OCI-LY3 (cell line): ENCODE measurements around the gene SYTL1.
A peak's percentile ranks its signal among the peaks of the same experiment; 100 is the strongest.

Experiments used
- H2AFZ ChIP-seq: fragments of 200-600, 300-600 bp; shearing (Covaris generic); 2 replicates; pipeline ENCODE4 v1.6.0; 2014; ENCODE audit warnings: antibody characterized with exemption, low read depth, low read length
- H3K27ac ChIP-seq: fragments of 200-600, 300-600 bp; sonication (generic); 2 replicates; pipeline ENCODE4 v1.5.1; 2014; ENCODE audit warnings: mild to moderate bottlenecking, low read length, moderate library complexity, mixed read lengths
- H3K27me3 ChIP-seq: fragments of 200-600, 300-600 bp; sonication (generic); 2 replicates; pipeline ENCODE4 v1.6.1; 2014; ENCODE audit warnings: low read depth, low read length, mixed read lengths
- H3K36me3 ChIP-seq: fragments of 200-600, 300-600 bp; sonication (generic); replicated peaks from 2 replicates; pipeline ENCODE3; 2014; ENCODE audit warnings: low read depth, low read length, mixed read lengths
- H3K4me1 ChIP-seq: fragments of 300-600, 200-600 bp; sonication (generic); 2 replicates; pipeline ENCODE4 v1.6.1; 2014; ENCODE audit warnings: low read length, mixed read lengths
- H3K4me2 ChIP-seq: fragments of 200-600, 300-600 bp; sonication (generic); 2 replicates; pipeline ENCODE4 v1.6.1; 2014; ENCODE audit warnings: low read length, mixed read lengths
- H3K4me3 ChIP-seq: fragments of 300-600, 200-600 bp; sonication (generic); 2 replicates; pipeline ENCODE4 v1.5.1; 2014; ENCODE audit warnings: antibody characterized with exemption, mild to moderate bottlenecking, low read length, moderate library complexity
- H3K79me2 ChIP-seq: fragments of 300-600, 200-600 bp; shearing (Covaris generic); 2 replicates; pipeline ENCODE4 v1.6.1; 2014; ENCODE audit warnings: mild to moderate bottlenecking, low read length, mixed read lengths
- H3K9ac ChIP-seq: fragments of 300-600, 200-600 bp; shearing (Covaris generic); 2 replicates; pipeline ENCODE4 v1.6.0; 2014; ENCODE audit warnings: mild to moderate bottlenecking, low read length, moderate library complexity
- H3K9me3 ChIP-seq: fragments of 200-600, 300-600 bp; shearing (Covaris generic); 2 replicates; pipeline ENCODE4 v1.6.1; 2014; ENCODE audit warnings: low read length, mixed read lengths; ENCODE audit not compliant: insufficient read depth
- H4K20me1 ChIP-seq: fragments of 200-600, 300-600 bp; sonication (generic); 2 replicates; pipeline ENCODE4 v1.6.1; 2016; ENCODE audit warnings: low read length, mixed read lengths; ENCODE audit not compliant: insufficient read depth
- EZH2phosphoT487 ChIP-seq: fragments of 200-600 bp; shearing (Covaris generic); IDR thresholded peaks from 2 replicates; pipeline ENCODE4 v1.6.1; 2018; ENCODE audit warnings: antibody characterized with exemption, mixed run types, low read depth
- TF ChIP-seq, protein P1 (sequence below): fragments of 200-600, 300-600 bp; sonication (generic); IDR thresholded peaks from 2 replicates; pipeline ENCODE4 v1.5.1; 2014; ENCODE audit warnings: antibody characterized with exemption, low read length, low read depth

Gene SYTL1

GRCh38 chr1:27321813-27322568, 19.8 kb upstream of the SYTL1 start, which contains the start of gene TMEM222:
TSS of gene TMEM222 (plus strand) at chr1:27322163. CDS start at chr1:27322198, 35 bp downstream.
- H4K20me1 ChIP-seq, result no peaks in the 10 kb centered on the region
- no peak for TF ChIP-seq EZH2phosphoT487
- TF ChIP-seq, protein P1, sequence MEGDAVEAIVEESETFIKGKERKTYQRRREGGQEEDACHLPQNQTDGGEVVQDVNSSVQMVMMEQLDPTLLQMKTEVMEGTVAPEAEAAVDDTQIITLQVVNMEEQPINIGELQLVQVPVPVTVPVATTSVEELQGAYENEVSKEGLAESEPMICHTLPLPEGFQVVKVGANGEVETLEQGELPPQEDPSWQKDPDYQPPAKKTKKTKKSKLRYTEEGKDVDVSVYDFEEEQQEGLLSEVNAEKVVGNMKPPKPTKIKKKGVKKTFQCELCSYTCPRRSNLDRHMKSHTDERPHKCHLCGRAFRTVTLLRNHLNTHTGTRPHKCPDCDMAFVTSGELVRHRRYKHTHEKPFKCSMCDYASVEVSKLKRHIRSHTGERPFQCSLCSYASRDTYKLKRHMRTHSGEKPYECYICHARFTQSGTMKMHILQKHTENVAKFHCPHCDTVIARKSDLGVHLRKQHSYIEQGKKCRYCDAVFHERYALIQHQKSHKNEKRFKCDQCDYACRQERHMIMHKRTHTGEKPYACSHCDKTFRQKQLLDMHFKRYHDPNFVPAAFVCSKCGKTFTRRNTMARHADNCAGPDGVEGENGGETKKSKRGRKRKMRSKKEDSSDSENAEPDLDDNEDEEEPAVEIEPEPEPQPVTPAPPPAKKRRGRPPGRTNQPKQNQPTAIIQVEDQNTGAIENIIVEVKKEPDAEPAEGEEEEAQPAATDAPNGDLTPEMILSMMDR, result no peak
- peak within 1 kb of the TSS; percentile 71 for H3K27ac ChIP-seq
- peak within 1 kb of the TSS; percentile 98 for H3K4me2 ChIP-seq
- H3K4me3 ChIP-seq, result peak within 1 kb of the TSS; percentile 98
- peak within 1 kb of the TSS; percentile 94 for H2AFZ ChIP-seq
- no peaks in the 10 kb centered on the region for H3K27me3 ChIP-seq
- H3K36me3 ChIP-seq, result no peaks in the 10 kb centered on the region
- H3K4me1 ChIP-seq, result peaks cover 8% of the 10 kb centered on the region
- H3K9me3 ChIP-seq, result no peaks in the 10 kb centered on the region
- H3K79me2 ChIP-seq, result peaks cover 48% of the 10 kb centered on the region
- H3K9ac ChIP-seq, result peak within 1 kb of the TSS; percentile 97

DNA sequence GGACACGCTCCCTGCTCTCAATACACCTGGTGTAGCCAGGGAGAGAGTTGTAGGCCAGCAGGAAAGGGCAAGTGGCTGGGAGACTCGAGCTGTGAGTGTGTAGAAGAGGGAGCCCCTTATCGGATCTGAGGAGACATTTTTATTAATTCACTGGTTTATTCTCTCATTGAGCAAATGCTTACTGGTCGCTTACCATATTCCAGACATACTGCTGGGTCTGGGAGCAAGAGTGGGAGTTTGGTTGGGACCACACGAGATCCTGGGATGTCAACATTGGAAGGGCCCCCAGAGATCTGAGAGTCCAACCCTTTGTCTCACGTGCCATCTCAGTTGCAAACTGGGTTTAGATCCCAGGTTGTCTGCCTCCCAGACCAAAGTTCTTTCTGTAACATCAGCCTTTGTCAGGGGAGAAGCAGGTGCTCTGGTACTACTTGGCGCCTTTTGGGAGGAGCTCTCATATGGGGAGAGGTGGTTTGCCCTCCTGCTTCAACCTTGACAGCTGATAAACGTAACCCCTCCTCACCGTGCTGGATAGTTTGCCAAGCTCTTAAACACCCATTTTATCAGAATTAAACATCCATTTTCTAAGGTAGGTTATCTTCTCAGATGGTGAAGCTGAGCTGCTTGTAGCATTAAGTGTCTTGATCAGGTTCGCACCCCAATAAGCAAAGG, 19.1 kb upstream of the SYTL1 start:
- Histone ChIP-seq H3K27ac (peak overlapping the region; percentile 71), H3K79me2 (peaks cover 53% of the 10 kb centered on the region)

DNA sequence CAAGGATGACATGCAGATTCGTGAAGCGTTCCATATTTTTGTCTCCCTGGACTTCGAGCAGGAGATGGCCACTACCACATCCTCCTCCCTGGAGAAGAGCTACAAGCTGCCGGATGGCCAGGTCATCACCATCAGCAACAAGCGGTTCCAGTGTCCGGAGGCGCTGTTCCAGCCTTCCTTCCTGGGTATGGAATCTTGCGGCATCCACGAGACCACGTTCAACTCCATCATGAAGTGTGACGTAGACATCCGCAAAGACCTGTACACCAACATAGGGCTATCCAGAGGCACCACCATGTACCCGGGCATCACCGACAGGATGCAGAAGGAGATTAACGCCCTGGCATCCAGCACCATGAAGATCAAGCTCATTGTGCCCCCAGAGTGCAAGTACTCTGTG, 16.5 kb upstream of the SYTL1 start:
- Histone ChIP-seq H3K36me3 (peaks cover 3% of the 10 kb centered on the region), H4K20me1 (no peaks in the 10 kb centered on the region), H3K27ac (no peak overlapping the region), H3K4me1 (peaks cover 8% of the 10 kb centered on the region), H3K9ac (no peak overlapping the region), H3K4me2 (no peak overlapping the region), H3K4me3 (no peak overlapping the region), H3K27me3 (no peaks in the 10 kb centered on the region), H3K9me3 (no peaks in the 10 kb centered on the region), H3K79me2 (peaks cover 70% of the 10 kb centered on the region), H2AFZ (no peak overlapping the region)
- TF ChIP-seq, protein P1, result no peak
- TF ChIP-seq EZH2phosphoT487, result no peak

More for the DNA sequence above, 19.1 kb upstream of the SYTL1 start:
- peak overlapping the region; percentile 98 for H3K4me3 ChIP-seq
- TF ChIP-seq EZH2phosphoT487, result no peak
- TF ChIP-seq, protein P1, result no peak
- no peaks in the 10 kb centered on the region for H3K9me3 ChIP-seq
- peak overlapping the region; percentile 97 for H3K9ac ChIP-seq
- peak overlapping the region; percentile 98 for H3K4me2 ChIP-seq
- peak overlapping the region; percentile 54; the same call in 1 of the 2 replicates for H2AFZ ChIP-seq
- H3K4me1 ChIP-seq, result peaks cover 8% of the 10 kb centered on the region
- no peaks in the 10 kb centered on the region for H4K20me1 ChIP-seq
- H3K36me3 ChIP-seq, result no peaks in the 10 kb centered on the region
- H3K27me3 ChIP-seq, result no peaks in the 10 kb centered on the region

- H3K4me3 ChIP-seq, result no peak overlapping the region
- no peak overlapping the region for H3K27ac ChIP-seq
- H3K4me1 ChIP-seq, result peaks cover 8% of the 10 kb centered on the region
- no peaks in the 10 kb centered on the region for H3K9me3 ChIP-seq
- no peak overlapping the region for H2AFZ ChIP-seq
- H3K36me3 ChIP-seq, result peaks cover 3% of the 10 kb centered on the region
- TF ChIP-seq, protein P1, result no peak
- no peak for TF ChIP-seq EZH2phosphoT487
- H3K4me2 ChIP-seq, result no peak overlapping the region
- peaks cover 66% of the 10 kb centered on the region for H3K79me2 ChIP-seq
- H4K20me1 ChIP-seq, result no peaks in the 10 kb centered on the region
- no peak overlapping the region for H3K9ac ChIP-seq
- H3K27me3 ChIP-seq, result no peaks in the 10 kb centered on the region
These were observed 13.9 kb upstream of the SYTL1 start for GRCh38 chr1:27327964-27328363.
